GM06990 (cell line): ENCODE data around the gene TTC33.

ENCODE experiments used
- DNase-seq: peaks from one replicate; pipeline ENCODE4 v3.0.0-alpha.2; 2011; ENCODE audit not compliant: insufficient read length; ENCODE audit errors: extremely low read depth
- H3K27me3 ChIP-seq: replicated peaks from 2 replicates; pipeline ENCODE4 v1.6.0; 2011; ENCODE audit warnings: low read length; ENCODE audit not compliant: control insufficient read depth, insufficient read depth
- H3K36me3 ChIP-seq: 2 replicates; pipeline ENCODE4 v1.5.1; 2011; ENCODE audit warnings: low read length; ENCODE audit not compliant: control insufficient read depth, insufficient read depth
- H3K4me3 ChIP-seq: replicated peaks from 2 replicates; pipeline ENCODE4 v1.5.1; 2011; ENCODE audit warnings: low read depth, mild to moderate bottlenecking, control low read depth, low read length
- TF ChIP-seq, protein P1 (sequence below): IDR thresholded peaks from 2 replicates; pipeline ENCODE4 v1.5.1; 2011; ENCODE audit warnings: low read length, control low read depth, mild to moderate bottlenecking, inconsistent platforms; ENCODE audit not compliant: insufficient read depth, poor library complexity, severe bottlenecking

The TTC33 gene

DNA sequence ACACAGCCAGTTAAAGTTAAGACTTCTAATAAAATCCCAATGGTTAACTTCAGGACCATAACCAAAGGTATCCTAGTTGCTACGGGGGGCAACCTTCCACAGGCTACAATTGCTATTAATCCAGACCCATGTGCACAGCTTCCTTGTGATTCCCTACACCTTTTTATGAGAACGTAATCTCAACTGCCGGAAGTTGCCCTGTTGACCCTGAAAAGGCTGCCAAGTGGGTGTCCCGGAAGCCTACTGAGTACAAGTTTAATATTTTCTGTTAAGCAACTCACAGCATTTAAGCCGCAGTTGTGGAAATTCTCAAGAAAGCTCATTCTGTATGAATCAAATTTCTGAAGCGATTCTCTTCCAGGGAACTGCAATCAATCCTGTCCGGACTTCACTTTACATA, 124.5 kb downstream of the TTC33 start:
- TF ChIP-seq, protein P1, sequence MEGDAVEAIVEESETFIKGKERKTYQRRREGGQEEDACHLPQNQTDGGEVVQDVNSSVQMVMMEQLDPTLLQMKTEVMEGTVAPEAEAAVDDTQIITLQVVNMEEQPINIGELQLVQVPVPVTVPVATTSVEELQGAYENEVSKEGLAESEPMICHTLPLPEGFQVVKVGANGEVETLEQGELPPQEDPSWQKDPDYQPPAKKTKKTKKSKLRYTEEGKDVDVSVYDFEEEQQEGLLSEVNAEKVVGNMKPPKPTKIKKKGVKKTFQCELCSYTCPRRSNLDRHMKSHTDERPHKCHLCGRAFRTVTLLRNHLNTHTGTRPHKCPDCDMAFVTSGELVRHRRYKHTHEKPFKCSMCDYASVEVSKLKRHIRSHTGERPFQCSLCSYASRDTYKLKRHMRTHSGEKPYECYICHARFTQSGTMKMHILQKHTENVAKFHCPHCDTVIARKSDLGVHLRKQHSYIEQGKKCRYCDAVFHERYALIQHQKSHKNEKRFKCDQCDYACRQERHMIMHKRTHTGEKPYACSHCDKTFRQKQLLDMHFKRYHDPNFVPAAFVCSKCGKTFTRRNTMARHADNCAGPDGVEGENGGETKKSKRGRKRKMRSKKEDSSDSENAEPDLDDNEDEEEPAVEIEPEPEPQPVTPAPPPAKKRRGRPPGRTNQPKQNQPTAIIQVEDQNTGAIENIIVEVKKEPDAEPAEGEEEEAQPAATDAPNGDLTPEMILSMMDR: no peak

GRCh38 chr5:40630126-40630525, 125.6 kb downstream of the TTC33 start:
- Histone ChIP-seq H3K4me3 (no peak overlapping the region), H3K27me3 (no peaks in the 10 kb centered on the region), H3K36me3 (no peaks in the 10 kb centered on the region)
- no peak for DNase-seq
- TF ChIP-seq, protein P1: no peak

More for the DNA sequence above, 124.5 kb downstream of the TTC33 start:
- Histone ChIP-seq H3K27me3 (no peaks in the 10 kb centered on the region), H3K36me3 (no peaks in the 10 kb centered on the region), H3K4me3 (no peak overlapping the region)
- DNase-seq: no peak

DNA sequence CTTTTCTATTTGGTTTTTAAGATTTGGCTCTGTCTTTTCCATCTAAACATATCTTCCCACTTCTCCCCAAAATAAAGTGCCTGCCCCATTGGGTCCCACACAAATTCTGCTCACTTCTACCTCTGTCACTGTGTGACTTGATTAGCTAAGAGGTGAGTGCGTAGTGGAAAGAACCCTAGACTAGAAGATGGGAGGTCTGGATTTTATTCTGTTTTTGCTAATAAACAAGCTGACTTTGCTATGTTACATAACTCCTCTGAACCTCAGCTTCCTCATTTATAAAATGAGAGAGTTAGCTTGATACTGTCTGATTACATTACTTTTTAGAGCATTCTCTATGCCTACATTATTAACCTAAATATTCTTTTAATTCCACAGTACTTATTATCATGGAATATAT, 127.4 kb downstream of the TTC33 start:
- H3K36me3 ChIP-seq: no peaks in the 10 kb centered on the region
- no peak for DNase-seq
- H3K27me3 ChIP-seq: no peaks in the 10 kb centered on the region
- TF ChIP-seq, protein P1: no peak
- H3K4me3 ChIP-seq: no peak overlapping the region

DNA sequence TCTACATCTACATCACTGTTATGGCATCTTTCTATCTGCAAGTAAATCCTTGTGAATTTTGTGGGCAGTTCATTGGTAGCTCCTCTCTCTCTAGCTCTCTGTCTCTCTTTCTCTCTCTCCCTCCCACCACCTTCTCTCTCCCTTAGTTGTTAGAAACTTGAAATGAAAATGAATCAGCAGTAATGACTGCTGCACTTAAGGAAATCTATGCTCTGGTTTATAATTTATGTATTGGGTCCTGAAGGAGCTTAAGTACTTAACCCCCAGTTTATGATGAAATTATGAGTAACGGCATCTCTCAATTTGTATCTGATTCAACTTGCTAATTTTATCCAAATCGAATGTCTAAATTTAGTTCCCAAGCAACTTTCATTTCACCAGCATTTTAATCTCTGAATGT, 128.1 kb downstream of the TTC33 start:
- Histone ChIP-seq H3K27me3 (no peaks in the 10 kb centered on the region), H3K36me3 (no peaks in the 10 kb centered on the region), H3K4me3 (no peak overlapping the region)
- TF ChIP-seq, protein P1: no peak
- DNase-seq: no peak

GRCh38 chr5:40626801-40627200, 129.0 kb downstream of the TTC33 start:
- Histone ChIP-seq H3K27me3 (no peaks in the 10 kb centered on the region), H3K36me3 (no peaks in the 10 kb centered on the region), H3K4me3 (no peak overlapping the region)
- TF ChIP-seq, protein P1: no peak
- DNase-seq: no peak
